Fibroblast of the aortic adventitia (primary cell): ENCODE data around the gene NPC2. TPM values are rescaled to one million over a fixed set of nuclear protein-coding genes. Genes with fewer than 3 reads are reported as not detected.
A peak's percentile ranks its signal among the peaks of the same experiment; 100 is the strongest.

ENCODE experiments used
- DNase-seq: peaks from one replicate; pipeline ENCODE4 v3.0.0-alpha.2; 2010; ENCODE audit warnings: low read depth
- H3K4me3 ChIP-seq: 2 replicates; pipeline ENCODE4 v1.5.1; 2011; ENCODE audit warnings: low read depth, mild to moderate bottlenecking, control low read depth, low read length, moderate library complexity
- CTCF ChIP-seq: IDR thresholded peaks from 2 replicates; pipeline ENCODE4 v1.5.1; 2011; ENCODE audit warnings: mild to moderate bottlenecking, low read length, control low read depth, inconsistent platforms; ENCODE audit not compliant: insufficient read depth
- total RNA-seq: library from RNA; depleted of rRNA; stranded (reverse); fragments of >200 nt; gene quantifications from 2 replicates; pipeline ENCODE4 v1.2.3, GENCODE V29; 2012; ENCODE audit warnings: low replicate concordance

NPC2 gene
- total RNA-seq, 1 donor: 291 TPM

- no peak overlapping the region for H3K4me3 ChIP-seq
- TF ChIP-seq CTCF: no peak
- no peak for DNase-seq
Measured at GRCh38 chr14:74464785-74465184, 28.3 kb downstream of the NPC2 start.

- H3K4me3 ChIP-seq: no peak overlapping the region
- no peak for TF ChIP-seq CTCF
- no peak for DNase-seq
Measured at GRCh38 chr14:74463697-74464096, 29.4 kb downstream of the NPC2 start.

DNA sequence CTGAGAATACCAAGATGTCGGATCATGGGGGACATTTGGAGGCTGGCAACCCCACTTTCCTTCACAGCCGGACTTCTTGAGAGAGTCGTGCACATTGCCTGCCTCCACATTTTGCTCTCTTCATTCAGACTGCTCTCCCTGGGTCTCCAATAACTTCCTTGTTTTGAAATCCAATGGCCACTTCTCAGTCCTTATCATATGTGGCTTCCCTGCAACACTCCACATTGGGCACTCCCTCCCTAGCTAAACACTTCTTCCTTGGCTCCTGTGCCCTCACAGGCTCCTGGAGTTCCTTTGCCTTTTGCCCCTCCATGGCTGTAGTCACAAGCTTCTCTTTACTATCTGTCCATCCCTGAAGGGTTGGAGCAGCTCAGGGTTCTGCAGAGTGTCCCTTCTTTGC is 30.1 kb downstream of the NPC2 start:
- no peak for TF ChIP-seq CTCF
- DNase-seq: no peak
- H3K4me3 ChIP-seq: no peak overlapping the region

DNA sequence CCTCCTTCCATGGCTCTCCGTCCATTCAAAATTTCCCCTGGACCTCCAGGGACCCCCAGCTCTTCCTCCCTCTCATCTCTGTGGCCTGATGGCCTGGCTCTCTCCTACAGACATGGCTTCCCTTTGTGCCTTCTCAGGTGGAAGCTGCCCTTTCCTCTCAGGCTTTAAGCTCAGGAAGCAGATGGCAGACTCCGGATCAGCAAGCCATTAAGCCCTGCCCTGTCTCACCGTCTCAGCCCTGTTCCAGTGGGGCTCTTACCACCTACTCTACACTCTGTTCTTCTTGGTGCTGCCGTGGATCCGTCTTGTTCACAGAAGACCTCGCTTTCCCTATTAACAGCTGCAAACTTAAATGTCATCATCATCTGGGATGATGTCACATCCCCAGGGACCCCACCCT is 33.1 kb downstream of the NPC2 start:
- DNase-seq: no peak
- TF ChIP-seq CTCF: no peak
- no peak overlapping the region for H3K4me3 ChIP-seq

- no peak overlapping the region for H3K4me3 ChIP-seq
- peak; percentile 77 for TF ChIP-seq CTCF
- peak; percentile 56 for DNase-seq
Measured at GRCh38 chr14:74459289-74459946, 33.7 kb downstream of the NPC2 start.

DNA sequence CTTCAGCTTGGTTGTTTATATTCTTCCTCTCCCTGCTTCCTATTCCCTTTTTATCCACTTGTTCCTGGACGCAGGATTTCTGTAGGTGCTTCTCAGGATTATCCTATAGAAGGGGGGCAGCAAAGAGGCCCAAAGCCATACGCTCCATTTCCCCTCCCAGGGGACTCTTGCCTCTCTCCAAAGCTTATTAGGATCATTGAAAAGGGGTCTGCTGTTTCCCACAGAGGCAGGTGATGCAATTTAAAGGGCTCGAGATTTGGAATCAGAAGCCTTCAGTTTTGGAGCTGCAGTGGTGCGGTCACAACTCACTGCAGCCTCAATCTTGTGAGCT is 35.6 kb downstream of the NPC2 start:
- H3K4me3 ChIP-seq: no peak overlapping the region
- DNase-seq: no peak
- TF ChIP-seq CTCF: no peak
